Stimulated activated CD4-positive, alpha-beta T cell treated with anti-CD3 and anti-CD28 coated beads, Interleukin-2, amount 100 ng/mL, for 24 hours (primary cell): ENCODE data around the gene MMAB.
A peak's percentile ranks its signal among the peaks of the same experiment; 100 is the strongest.

ENCODE experiments used
- DNase-seq, 2 donors: peaks; one replicate each; pipeline ENCODE4 v3.0.0-alpha.2; 2020

The MMAB gene

DNA sequence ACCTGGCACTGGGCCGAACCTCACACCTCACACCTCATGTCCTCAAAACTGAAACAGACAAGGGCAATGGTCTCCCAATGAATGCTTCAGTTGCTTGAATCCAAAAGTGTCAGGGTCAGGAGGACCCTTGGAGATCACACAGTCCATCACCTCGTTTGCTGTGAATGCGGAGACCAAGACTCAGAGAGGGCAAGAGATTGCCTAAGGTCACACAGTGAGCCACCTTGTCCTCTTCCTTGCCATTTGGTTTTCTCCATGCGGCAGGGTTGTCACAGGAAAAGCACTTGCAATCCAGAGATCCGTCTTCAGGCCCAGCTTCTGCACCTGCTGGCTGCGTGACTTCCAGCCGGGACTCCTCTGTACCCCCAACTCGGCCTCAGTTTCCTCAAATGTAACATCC, 28.3 kb upstream of the MMAB start:
- DNase-seq: no peak

DNA sequence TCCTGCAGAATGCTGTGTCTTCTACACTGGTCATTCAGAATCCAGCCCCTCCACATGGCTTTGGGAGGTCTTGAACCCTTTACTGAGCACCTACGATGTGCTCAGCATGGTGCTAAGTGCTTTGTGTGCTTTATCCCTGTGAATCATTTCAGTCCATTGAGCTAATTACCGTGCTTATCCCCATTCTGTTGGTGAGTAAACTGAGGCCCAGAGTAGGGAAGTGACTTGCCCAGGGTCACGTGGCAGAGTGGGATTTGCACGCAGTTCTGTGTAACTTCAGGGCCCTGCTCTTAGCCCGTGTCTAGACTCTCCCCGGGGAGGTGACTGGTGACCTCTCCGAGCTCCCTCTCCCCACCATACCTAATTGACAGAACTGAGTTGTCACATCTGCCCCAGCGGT, 27.7 kb upstream of the MMAB start:
- DNase-seq: no peak

DNA sequence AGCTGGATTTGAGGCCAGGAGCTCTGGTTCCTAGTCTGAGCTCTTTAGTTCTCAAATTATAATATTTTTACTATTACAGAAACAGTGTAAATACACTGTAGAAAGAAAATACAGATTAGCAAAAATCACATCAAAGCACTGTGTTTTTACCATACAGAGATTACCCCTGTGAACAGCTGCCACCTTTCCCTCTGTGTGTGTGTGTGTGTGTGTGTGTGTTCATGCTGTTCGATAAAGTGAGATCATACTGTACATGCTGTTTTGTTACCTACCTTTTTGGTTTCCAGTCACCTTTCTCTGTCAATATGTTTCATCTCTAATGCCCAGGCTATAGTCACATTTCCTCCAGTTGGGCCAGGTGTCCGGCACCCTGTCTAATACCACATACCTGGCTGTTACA, 27.2 kb upstream of the MMAB start:
- DNase-seq: no peak

DNA sequence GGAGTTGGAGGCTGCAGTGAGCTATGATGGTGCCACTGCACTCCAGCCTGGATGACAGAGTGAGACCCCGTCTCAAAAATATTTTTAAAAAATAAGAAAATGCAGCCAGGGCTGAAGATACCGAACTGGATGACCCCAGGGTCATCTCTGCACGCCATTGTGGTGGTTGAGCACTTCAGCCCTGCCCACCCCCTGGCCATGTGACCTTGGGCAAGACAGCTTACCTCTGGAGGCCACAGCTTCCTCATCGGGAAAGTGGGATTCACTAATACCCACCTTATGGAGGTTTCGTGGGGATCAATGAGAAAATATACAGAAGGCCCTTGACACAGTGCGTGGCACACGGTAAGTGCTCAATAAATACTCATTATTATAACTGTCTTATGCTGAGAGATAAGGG, 25.8 kb upstream of the MMAB start:
- no peak for DNase-seq

DNA sequence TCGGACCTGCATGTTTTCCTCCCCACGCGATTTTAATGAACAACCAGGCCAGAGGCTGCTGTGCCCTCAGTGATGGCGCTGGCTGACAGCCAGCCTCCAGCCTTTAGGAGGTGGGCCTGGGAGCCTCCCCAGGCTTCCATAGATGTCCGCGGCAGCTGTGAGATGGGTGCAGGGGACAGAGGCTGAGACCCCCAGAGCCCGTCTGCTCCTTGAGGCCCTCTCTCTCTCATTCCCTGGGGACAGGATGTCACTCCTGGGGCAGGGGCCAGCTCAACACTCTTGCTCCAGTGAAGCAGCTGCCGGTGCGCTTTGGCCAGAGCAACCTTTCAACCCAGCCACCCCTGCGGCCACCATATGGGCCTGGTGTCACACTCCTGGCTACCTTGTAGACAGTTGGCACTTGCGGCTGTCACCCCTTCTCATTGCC, 25.1 kb upstream of the MMAB start:
- no peak for DNase-seq

DNA sequence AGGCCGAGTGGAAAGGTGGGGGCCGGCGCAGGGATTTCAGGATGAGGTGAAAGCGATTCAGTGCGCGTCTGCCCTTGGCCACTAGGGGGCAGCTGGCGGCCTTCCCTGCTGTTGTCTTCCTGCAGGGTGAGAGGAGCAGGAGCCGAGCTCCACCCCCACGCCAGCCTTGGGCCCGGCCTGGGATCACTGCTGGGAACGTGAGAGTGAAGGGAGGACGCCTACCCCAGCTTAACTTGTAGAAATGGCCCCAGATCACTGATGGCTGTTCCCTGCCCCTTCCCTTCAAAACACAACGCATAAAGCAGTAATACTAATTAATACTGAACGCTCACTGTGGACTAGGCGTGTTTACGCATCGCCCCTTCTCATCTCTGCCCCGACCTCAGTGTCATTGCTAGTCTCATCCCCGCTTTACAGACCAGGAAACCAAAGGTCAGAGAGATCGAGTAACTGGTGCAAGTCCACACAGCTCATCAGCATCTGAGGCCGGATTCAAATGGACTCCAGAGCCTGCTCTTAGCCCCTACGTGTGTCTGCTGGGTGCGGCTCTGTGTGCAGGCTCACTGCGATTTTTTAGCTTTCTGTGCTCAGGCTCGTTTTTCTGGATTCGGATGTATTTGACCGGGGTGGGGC, 24.6 kb upstream of the MMAB start:
- DNase-seq: peak; percentile 70 to 78

DNA sequence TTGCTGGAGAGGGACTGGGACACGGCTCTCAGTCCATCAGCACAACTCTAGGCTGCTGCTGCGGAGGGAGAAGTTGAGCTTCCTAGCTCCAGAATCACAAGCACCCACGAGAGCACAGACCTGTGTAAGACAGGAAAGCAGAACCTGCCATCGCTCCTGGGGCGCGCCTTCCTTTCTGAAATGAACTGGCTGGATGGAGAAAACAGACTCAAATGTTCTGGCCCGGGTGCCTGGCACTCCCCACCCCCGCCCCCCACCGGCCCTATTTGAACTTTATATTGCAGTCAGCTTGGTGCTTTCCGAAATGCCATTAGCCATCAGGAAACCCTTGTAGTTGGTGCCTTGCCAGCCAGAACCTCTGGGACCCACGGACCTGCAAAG, 24.1 kb upstream of the MMAB start:
- no peak for DNase-seq

DNA sequence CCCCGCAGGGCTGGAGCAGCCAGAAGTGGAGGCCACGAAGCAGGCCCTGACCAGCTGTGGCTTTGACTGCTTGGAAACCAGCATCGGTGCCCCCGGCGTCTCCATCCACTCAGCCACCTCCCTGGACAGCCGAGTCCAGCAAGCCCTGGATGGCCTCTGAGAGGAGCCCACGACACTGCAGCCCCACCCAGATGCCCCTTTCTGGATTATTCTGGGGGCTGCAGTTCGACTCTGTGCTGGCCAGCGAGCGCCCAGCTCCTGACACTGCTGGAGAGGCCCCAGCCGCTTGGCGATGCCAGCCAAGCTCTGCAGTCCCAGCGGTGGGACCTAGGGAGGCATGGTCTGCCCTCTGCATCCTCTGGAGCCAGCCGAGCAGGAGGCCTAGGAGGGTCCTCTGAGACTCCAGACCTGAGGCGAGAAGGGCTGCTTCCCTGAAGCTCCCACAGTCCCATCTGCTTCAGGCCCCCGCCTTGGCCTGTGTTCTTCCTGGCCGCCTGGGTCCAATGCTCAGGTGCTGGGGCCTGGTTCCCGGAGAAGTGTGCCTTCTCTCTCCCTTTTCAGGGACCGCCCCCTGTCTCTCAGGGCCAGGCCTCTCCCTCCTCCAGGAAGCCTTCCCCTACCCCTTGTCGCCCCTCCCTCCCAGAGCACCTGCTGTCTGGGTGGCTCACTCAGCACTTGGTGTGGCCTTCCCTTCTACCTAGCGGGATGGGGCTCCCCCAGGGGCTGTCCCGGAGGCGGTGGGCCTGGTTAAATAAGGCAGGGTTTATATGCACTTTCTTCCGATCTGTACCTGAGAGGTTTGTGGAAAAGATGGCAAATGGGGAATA, 23.3 kb upstream of the MMAB start:
- no peak for DNase-seq

DNA sequence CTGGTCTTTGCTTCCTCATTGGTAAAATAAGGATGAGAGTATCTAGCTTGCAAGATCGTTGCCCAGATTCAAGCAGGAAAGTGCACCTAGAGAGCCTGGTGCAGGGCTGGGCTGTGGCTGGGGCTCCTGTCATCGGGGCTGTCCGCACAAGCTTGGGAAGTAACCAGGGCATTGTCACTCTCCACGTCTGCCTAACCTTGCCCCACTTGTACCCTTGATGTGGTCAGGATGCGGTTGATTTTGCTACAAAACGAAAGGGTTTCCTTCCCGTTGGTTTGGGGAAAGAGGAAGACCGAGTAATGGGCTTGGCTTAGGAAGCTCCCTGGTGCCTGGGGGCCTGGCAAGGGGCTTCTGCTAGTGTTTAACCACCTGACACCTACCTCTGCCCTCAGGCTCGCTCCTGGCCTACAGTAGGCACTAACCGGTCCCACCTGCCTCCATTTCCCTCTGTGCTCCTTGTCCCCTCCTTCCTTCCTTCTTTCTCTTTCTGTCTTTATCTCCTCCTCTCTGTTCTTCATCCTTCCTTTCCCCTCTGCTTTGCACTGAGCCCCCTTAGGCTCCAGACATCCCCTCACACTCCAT, 22.1 kb upstream of the MMAB start:
- DNase-seq: peak; percentile 30 to 54

DNA sequence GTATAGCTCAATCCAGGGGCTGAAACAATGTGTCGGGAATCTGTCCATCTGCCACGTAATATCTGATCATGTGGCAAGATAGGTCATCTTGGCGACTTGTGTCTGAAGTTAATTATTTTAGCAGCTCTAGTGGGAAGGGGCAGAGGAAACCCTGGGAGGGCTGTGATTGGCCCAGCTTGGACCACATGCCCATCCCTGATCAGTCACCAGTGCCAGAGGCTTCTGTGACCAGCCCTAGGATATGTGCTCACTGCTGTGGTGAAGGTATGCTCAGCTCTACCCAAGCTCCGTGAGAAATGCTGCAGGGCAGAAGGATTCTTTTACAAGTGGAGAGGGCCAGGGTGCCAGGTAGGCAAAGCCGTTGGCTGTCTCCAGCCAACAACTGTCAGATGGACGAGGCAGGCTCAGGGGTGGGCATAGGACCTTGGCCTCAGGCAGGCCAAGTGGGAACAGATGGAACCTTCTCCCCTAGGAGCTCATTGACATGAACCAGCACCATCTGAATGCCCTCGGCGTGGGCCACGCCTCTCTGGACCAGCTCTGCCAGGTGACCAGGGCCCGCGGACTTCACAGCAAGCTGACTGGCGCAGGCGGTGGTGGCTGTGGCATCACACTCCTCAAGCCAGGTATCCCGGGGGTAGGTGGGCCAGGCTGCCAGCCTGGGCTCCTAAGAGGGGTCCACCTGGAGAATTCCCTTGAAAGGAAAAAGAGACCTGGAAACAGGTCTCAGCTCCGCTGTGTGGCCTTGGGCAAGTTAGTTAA, 21.4 kb upstream of the MMAB start:
- no peak for DNase-seq

DNA sequence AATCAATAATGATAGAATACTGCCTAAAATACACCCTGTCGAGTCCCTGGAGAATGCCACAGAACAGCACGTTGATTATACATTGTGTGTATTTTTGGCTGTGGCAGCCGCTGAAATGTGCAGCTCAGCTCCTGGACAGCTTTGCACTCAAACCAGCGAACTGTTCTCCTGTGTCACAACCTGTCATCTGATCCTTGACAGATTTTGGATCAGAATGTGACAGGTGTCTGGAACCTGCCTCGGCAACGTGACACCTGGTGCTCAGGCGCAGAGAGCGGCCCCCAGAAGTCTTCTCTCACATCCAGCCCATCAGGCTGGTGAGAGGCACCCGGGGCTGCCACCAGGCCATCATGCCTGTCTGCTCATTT, 19.6 kb upstream of the MMAB start:
- no peak for DNase-seq

DNA sequence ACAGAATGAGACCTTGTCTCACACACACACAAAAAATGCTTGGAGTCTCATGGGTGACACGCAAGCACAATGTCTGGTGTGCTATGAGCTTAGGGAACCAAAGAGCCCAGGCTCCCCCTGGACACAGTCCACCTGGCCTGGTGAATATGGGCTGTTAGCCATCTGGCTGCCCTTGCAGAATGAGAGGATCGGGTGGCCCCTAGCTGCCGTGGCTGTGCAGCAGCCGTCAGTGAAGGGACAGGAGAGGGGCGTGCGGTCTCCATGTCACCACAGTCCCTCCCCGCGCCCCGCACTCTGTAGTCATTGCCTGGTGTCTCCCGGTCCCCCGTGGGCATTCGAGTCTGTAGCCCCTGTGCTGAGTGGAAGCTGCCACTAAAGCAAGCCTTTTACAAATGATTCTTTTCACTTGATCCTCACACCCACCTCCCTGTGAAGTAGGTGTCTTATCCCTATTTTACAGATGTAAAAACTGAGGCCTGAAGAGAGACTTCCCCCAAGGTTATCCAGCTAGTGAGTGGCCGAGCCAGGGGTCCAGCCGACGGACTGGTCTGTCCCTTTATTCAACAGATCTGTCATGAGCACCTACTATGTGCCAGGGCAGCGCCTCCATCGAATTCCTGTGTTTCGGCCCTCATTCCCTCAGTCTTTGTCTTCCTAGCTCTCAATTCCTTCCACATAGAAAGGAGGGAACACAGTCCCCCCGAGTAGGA, 19.0 kb upstream of the MMAB start:
- DNase-seq: no peak

DNA sequence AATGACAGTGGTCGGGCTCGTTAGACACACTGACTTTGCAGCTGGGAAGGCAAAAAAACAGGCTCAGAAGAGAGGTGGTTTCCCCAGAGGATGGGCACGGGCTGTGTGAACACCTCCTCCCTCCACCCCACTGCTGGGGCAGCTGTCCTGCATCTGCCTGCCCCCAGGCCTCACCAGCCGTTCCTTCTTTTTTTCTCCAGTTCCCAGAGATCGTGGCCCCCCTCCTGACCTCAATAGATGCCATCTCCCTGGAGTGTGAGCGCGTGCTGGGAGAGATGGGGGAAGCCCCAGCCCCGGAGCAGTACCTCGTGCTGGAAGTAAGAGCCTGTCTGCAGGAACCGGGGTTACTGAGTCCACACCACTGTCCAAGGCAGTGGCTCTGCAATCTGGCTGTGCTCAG, 17.7 kb upstream of the MMAB start:
- no peak for DNase-seq

DNA sequence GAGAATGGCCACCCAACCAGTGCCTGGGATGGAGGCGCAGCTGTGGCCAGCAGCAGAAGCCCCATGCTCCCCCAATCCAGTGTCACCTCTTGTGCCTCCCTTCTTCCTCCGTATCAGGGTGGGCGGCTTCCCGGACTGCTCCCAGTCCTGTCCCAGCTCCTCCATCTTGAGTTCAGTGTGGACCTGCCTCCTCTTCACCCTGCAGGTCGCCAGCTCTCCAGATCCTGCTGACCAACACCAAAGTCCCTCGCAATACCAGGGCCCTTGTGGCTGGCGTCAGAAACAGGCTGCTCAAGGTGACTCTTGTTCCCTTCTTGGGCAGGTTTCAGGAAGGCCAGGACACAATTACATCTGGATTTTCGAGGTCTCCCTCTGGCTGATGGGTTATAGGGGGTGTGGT, 17.3 kb upstream of the MMAB start:
- DNase-seq: no peak

DNA sequence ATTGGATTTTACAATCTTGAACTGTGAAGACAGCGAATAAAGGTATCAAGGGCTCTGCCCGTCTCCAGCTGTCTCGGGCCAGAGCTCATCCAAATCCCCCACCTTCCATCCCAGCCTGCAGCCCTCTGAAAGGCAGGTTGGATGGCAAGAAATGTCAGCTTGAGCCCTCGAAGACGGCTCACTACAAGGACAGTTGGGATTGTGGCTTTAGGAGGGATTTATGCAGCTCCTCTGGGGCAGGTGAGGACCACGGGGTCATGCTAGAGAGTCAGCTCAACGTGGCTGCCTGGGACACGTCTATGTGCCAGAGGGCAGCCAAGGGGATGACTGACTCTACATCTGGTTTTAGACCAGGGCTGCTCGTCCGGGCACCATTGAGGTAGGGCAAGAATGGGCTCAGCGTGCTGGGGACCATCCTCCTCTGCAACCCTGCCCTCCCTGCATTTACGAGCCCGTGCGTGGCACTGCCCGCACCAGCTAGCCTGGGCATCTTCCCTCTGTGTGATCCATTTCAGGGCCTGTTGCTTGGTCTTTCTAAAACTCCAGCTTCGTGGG, 16.5 kb upstream of the MMAB start:
- DNase-seq: no peak

DNA sequence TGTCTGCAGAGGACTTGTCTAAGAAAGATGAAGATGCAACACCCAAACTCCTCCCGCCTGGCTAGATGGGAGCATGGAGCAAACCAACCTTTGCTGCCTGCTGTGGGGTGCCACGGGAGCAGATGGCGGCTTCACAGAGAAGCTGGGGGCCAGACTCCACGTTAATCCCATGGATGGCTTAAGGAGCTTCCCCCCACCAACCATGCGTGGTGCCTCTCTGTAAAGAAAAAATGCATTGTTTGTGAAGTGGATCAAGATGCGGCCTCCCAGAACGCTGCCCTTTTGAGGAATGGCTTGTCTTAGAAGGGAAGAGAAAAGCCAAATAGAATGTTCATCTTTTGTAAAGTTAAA, 15.9 kb upstream of the MMAB start:
- DNase-seq: no peak

DNA sequence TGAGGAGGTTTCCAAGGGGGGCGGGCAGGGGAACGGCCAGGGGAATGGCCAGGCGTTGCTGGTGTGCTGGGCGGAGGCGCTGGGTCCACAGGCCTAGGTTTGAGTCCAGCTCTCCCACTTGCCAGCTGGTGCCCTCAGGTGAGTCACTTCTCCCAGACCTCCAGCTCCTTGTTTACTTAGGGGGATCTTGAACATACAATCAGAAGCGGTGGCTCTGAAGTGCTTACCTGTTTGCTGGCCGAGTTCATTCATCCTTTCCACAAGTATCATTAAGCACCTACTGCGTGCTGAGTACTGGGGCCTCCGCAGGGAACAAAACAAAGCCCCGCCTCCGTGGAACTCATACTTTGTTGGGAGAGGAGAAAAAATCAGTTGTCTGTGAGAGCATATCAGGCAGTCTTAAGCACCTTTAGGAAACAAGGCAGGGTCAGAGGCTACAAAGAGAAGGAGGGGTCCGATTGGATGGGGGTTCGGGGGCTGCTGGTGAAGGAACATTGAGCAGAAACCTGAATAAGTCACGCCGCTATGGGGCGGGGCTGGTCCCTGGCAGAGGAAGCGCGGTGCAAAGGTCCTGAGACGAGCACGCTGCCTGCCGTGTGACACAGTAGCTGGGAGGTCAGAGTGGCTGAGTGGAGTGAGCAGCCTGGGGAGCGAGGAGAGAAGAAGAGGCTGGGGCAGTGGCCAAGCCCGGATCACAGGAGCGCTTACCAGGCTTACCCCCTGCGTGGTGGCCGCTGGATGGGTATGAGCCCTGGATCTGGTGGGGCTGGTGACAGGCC, 15.3 kb upstream of the MMAB start:
- DNase-seq: no peak

DNA sequence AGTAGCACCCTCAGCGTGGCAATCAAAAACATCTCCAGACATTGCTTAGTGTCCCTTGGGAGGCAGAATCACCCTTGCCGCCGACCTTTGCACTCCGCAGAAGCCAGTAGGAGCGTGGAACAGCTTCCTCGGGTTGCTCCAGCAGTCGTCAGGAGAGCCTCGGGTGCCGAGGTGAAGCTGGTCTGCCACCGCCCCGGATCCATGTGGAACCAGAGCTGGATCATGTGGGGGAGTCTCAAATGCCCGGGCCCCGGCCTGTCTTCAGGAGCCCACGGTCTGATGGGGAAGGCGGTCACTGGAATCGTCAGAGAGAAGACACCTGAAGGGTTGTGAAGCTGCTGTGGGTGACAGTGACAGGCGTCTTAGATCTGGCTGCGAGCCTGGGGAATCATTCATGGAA, 14.6 kb upstream of the MMAB start:
- DNase-seq: no peak

DNA sequence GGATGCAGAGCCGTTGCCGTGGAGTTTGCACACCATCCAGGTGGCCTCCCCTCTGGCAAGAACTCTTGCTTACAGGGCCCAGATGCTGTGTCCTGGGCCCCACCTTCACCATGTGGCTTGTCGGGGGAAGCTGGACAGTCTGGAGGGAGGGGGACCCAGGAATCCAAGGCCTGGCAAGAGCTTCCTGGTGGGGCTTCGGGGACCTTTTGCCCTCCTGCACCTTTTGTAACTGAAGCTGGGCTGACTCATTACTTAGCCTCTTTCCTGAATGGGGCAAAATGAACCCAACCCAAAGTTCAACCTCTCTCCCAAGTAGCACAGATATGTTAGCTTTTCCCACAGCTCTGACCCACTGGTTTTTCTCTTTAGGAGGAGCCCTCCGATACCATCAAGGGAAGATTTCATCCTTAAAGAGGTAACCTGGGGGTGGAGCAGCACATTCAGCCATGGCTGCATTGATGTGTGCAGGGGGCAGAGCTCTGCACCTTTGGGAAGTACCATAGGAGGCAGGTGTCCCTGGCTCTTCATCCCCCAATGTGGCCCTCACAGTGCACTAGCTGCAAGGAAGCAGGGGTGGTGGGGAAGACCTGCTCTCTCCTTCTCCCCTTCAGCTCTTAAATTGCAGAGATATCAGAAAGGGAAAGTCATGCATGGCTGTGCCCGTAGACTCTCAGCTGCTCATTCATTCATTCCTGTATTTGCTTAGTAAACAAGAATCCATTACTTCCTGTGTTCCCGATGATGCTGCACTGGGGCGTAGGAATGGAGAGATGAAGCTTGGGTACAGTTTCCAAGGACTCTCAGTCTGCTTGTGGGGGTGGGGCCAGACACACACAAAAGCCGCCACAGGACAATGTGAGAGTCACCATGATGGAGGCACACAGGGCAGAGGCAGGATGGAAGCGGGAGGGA, 13.3 kb upstream of the MMAB start:
- no peak for DNase-seq

DNA sequence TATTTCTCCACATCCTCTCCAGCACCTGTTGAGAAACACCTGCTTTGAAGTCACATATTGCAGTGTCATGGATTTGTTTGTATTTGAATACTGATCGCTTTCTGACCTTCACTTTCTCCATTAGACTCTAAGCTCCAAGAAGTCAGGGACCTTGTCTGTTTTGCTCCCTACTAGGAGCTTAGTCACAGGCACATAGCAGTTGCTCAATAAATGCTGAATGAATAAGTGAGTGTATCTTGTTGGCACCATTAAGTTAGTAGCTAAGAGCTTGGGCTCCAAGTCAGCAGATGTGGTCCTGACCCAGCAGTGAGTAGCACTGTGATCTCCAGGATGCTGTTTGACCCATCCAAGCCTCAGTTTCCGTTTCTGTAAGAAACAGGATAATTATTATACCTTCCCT, 10.4 kb upstream of the MMAB start:
- no peak for DNase-seq

DNA sequence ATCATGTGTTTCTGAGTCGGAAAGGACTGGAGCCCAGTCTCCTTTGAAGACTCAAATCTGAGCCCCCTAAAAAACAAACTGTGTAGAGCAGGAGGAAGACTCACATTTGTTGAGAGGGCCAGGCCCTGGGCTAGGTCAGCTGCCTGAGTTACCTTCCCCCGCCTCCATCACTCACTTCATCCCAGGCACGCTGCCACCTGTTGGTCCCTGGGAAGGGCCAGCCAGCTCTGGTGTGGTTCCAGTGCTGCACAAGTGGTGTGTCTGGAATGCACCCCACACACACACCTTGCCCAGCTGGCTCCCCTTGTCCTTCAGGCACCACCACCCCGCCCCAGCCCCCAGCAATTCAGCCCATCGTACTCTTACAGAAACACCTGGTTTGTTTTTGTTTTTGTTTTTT, 9.3 kb upstream of the MMAB start:
- DNase-seq: no peak
